NCI-H1105 treated with DMSO at 0.1 percent for 48 hours (cell line): ENCODE results near the gene RBMS3.

Experiments
- DNase-seq: peaks from one replicate; lab custom pipeline; 2025; lab: John Stamatoyannopoulos, UW

The RBMS3 gene

GRCh38 chr3:29525254-29525881 lies 244.5 kb downstream of the RBMS3 start:
- peak; percentile 76 for DNase-seq

GRCh38 chr3:29527246-29527645 lies 246.4 kb downstream of the RBMS3 start:
- DNase-seq: no peak

GRCh38 chr3:29531644-29532043 lies 250.8 kb downstream of the RBMS3 start:
- no peak for DNase-seq

- DNase-seq: no peak
Measured at GRCh38 chr3:29532473-29532872, 251.6 kb downstream of the RBMS3 start.

- DNase-seq: no peak
Measured at GRCh38 chr3:29534006-29534405, 253.1 kb downstream of the RBMS3 start.

- DNase-seq: no peak
Measured at GRCh38 chr3:29536016-29536758, 255.3 kb downstream of the RBMS3 start.

GRCh38 chr3:29537889-29538609 lies 257.2 kb downstream of the RBMS3 start:
- DNase-seq: no peak

GRCh38 chr3:29538610-29538958 lies 257.7 kb downstream of the RBMS3 start:
- DNase-seq: no peak

- no peak for DNase-seq
Measured at GRCh38 chr3:29540544-29540943, 259.7 kb downstream of the RBMS3 start.

- no peak for DNase-seq
Measured at GRCh38 chr3:29544701-29545363, 264.0 kb downstream of the RBMS3 start.

GRCh38 chr3:29545615-29546014 lies 264.7 kb downstream of the RBMS3 start:
- DNase-seq: no peak

GRCh38 chr3:29552051-29552450 lies 271.2 kb downstream of the RBMS3 start:
- DNase-seq: no peak

- DNase-seq: no peak
Measured at GRCh38 chr3:29554566-29554965, 273.7 kb downstream of the RBMS3 start.

GRCh38 chr3:29555590-29555989 lies 274.7 kb downstream of the RBMS3 start:
- no peak for DNase-seq

GRCh38 chr3:29557186-29557585 lies 276.3 kb downstream of the RBMS3 start:
- no peak for DNase-seq

- DNase-seq: no peak
Measured at GRCh38 chr3:29557825-29558224, 277.0 kb downstream of the RBMS3 start.

- no peak for DNase-seq
Measured at GRCh38 chr3:29559741-29560465, 279.0 kb downstream of the RBMS3 start.

GRCh38 chr3:29561651-29562149 lies 280.8 kb downstream of the RBMS3 start:
- DNase-seq: no peak

GRCh38 chr3:29565236-29565635 lies 284.4 kb downstream of the RBMS3 start:
- DNase-seq: no peak

- DNase-seq: no peak
Measured at GRCh38 chr3:29567501-29567900, 286.6 kb downstream of the RBMS3 start.

GRCh38 chr3:29568355-29568754 lies 287.5 kb downstream of the RBMS3 start:
- peak; percentile 11 for DNase-seq

- DNase-seq: no peak
Measured at GRCh38 chr3:29576181-29576580, 295.3 kb downstream of the RBMS3 start.
